GM10248 (cell line): ENCODE data around the gene RNASEH2A.

ENCODE experiments used
- CTCF ChIA-PET: fragments of 300-600 bp; sonication (Branson Sonifier 250); formaldehyde crosslinking; extraction: SDS; loops from one replicate; lab custom pipeline; 2021; ENCODE audit warnings: antibody characterized with exemption; lab: Yijun Ruan, JAX
- POLR2A ChIA-PET: fragments of 350-650 bp; sonication (Branson Sonifier 250); formaldehyde crosslinking; extraction: SDS; loops from one replicate; lab custom pipeline; 2020; ENCODE audit warnings: antibody characterized with exemption; lab: Yijun Ruan, JAX
- DNase-seq: peaks from one replicate; pipeline ENCODE4 v3.0.0; 2012; ENCODE audit errors: extremely low spot score
- TF ChIP-seq, protein P1 (sequence below): IDR thresholded peaks from 2 replicates; pipeline ENCODE4 v1.5.1; 2012; ENCODE audit warnings: mild to moderate bottlenecking, low read depth; ENCODE audit errors: extremely low read depth, missing control alignments, control extremely low read depth

RNASEH2A gene

DNA sequence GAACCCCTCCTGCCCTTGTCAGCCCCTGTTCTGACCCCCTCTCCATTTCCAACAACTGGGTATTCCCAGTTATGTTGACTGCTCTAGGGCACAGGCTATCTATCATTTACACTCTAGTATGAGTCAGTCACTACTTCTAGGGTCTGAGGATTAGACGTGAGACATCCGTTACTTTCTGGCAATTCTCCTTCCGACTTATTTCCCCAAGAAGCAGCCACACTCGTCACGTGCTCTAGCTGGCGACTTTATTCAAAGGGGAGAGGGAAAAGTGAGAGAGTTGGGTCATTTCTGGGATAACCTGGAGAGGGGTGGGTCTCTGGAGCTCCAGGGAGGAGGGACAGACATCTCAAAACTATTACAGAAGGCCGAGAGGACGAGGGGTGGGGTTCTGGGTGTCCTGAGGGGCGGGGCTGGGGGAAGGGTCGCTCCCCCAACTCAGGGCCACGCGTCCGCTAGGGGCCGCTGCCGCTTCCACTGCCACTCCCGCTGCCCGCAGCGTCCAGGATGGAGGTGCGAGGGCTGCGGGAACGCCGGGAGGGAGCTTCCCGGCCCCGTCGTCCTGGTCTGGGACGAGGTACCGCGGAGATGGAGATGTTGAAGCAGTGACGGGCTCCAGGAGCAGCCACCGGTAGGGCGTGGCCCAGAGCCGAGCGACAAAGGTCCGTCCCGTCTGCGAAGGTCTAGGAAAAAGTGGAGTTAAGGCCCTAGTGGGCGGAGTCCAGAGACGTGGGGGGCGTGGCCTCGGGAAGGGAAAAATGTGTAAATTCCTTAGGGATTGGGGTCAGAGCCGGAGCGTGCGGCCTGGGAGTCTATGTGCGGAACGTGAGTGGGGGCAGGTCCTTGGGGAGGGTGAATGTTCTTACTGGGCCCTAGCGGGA, 19.1 kb downstream of the RNASEH2A start:
- TF ChIP-seq, protein P1, sequence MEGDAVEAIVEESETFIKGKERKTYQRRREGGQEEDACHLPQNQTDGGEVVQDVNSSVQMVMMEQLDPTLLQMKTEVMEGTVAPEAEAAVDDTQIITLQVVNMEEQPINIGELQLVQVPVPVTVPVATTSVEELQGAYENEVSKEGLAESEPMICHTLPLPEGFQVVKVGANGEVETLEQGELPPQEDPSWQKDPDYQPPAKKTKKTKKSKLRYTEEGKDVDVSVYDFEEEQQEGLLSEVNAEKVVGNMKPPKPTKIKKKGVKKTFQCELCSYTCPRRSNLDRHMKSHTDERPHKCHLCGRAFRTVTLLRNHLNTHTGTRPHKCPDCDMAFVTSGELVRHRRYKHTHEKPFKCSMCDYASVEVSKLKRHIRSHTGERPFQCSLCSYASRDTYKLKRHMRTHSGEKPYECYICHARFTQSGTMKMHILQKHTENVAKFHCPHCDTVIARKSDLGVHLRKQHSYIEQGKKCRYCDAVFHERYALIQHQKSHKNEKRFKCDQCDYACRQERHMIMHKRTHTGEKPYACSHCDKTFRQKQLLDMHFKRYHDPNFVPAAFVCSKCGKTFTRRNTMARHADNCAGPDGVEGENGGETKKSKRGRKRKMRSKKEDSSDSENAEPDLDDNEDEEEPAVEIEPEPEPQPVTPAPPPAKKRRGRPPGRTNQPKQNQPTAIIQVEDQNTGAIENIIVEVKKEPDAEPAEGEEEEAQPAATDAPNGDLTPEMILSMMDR = peak; percentile 47
- ChIA-PET CTCF (interaction anchor here (0.8 to 3.2 kb wide), 11 partner anchors 11 to 269 kb away, joined by 3 to 22 read pairs (median 7); no protein-coding TSS in a partner anchor), POLR2A (no interaction called here)
- DNase-seq = no peak

DNA sequence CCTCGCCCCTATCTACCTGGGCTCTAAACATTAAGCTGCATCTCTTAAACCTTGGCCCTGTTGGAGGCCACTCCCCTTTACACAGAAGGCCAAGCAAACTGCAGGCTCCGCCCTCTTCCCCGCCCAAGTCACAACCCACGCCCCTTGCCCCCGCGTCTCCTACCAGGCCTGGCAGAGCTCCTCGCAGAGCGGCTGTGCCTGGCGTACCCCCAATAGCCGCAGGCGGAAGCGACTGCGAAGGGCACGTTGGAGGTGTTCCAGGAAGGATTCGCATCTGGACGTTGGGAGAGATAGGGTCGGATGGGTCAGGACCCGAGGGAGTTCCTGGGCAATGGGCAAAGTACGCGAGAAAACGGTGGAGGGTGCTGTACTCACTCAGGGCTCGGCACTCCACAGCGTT, 22.1 kb downstream of the RNASEH2A start:
- TF ChIP-seq, protein P1 = no peak
- CTCF ChIA-PET = interaction anchor here (1.1 to 3.2 kb wide), 5 partner anchors 10 to 68 kb away, joined by 3 to 14 read pairs (median 5); no protein-coding TSS in a partner anchor
- DNase-seq = peak; percentile 55
- POLR2A ChIA-PET = no interaction called here

DNA sequence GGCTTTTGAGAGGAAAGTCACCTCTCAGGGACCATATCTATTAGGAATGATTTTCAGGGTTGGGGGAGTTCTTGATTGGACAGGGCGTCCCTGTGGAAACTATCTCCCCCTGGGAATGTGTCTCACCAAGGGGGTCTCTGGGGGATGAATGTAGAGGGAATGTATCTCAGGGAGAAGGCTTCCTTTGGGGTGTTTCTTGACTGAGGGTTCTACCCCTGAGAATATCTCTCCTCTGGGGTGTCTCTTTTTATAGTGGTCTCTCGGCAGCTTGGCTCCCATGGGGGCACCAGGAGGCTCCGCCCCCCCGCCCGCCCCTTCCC, 27.0 kb downstream of the RNASEH2A start:
- CTCF ChIA-PET = interaction anchor here (1.1 to 2.9 kb wide), 3 partner anchors 14 to 94 kb away, joined by 3 to 20 read pairs (median 5); no protein-coding TSS in a partner anchor
- POLR2A ChIA-PET = no interaction called here
- no peak for DNase-seq

DNA sequence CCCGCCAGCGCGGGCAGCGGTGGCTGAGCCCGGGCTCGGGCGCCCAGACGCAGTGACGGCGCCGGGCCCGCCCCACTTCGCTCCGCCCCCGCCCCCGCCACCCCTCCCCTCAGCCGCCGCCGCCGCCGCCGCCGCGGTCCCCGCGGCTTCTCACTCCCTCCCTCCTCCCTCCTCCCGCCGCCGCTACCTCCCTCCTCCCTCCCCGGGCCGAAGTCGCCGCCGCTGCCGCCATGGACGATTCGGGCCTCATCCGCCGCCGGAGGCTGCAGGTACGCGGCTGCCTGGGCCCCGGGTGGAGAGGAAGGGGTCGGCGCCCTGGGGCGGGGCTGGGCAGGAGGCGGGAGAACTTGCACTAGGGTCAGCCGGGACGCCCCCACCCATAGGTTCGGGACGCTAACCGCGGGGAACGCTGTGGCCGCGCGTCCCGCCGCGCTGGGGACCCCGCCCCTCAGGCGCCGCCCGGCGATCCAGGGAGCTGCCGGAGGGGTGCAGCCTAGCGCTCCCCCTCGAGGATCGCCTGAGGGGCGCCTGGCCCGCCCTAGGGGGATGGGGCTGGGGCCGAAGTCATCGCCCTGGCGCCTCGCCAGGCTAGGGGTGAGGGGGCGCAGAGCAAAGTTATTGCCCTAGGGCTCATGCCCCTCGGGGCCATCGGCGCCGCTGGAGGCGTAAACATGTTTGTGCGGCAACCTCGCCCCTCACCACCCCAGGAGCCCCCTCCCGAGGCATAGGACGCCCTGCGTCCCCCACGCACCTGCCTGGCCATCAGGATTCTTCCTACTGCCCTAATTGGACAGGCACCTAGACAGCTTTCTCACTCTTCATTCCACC, 27.6 kb downstream of the RNASEH2A start:
- CTCF ChIA-PET = interaction anchor here (1.0 to 3.9 kb wide), 7 partner anchors 14 to 131 kb away, joined by 3 to 20 read pairs (median 4); no protein-coding TSS in a partner anchor
- DNase-seq = peak; percentile 69
- POLR2A ChIA-PET = no interaction called here
- TF ChIP-seq, protein P1 = no peak

More for the DNA sequence above, 27.0 kb downstream of the RNASEH2A start:
- TF ChIP-seq, protein P1 = no peak

DNA sequence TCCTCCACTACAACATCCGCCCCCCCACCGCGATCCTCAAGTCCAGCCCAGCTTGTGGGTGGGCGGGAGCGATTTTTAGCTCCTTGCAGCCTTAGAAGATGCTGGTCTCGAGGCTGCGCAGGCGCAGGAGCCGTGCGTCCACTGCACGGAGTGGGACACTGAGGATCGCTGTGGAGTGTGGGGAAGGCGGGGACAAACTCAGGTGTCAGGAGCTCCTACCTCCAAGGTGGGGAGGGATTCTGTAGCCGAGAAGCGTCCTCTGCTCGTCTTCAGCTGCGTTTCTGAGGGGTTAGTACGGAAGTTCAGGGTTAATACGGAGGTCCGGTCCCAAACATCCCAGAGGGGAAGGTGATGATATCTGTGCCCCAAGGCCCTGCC, 28.2 kb downstream of the RNASEH2A start, which contains the start of gene RTBDN:
Gene RTBDN, minus strand, starts transcription at position 14 of the 378 bp plus-strand sequence. CDS start 4,600 bp downstream, outside the sequence.
- POLR2A ChIA-PET = no interaction called here

More for the DNA sequence above, 28.2 kb downstream of the RNASEH2A start, which contains the start of gene RTBDN:
- DNase-seq = no peak
- CTCF ChIA-PET = interaction anchor here (1.0 to 3.9 kb wide), 7 partner anchors 13 to 131 kb away, joined by 3 to 20 read pairs (median 4); no protein-coding TSS in a partner anchor
- TF ChIP-seq, protein P1 = no peak
